Fibroblast of the aortic adventitia (primary cell): ENCODE data around the gene SMIM5. TPM values are rescaled to one million over a fixed set of nuclear protein-coding genes. Genes with fewer than 3 reads are reported as not detected.

ENCODE experiments used
- DNase-seq: peaks from one replicate; pipeline ENCODE4 v3.0.0-alpha.2; 2010; ENCODE audit warnings: low read depth
- H3K4me3 ChIP-seq: 2 replicates; pipeline ENCODE4 v1.5.1; 2011; ENCODE audit warnings: low read depth, mild to moderate bottlenecking, control low read depth, low read length, moderate library complexity
- total RNA-seq: library from RNA; depleted of rRNA; stranded (reverse); fragments of >200 nt; gene quantifications from 2 replicates; pipeline ENCODE4 v1.2.3, GENCODE V29; 2012; ENCODE audit warnings: low replicate concordance
- TF ChIP-seq, protein P1 (sequence below): IDR thresholded peaks from 2 replicates; pipeline ENCODE4 v1.5.1; 2011; ENCODE audit warnings: mild to moderate bottlenecking, low read length, control low read depth, inconsistent platforms; ENCODE audit not compliant: insufficient read depth

SMIM5 gene
- total RNA-seq, 1 donor = not detected

DNA sequence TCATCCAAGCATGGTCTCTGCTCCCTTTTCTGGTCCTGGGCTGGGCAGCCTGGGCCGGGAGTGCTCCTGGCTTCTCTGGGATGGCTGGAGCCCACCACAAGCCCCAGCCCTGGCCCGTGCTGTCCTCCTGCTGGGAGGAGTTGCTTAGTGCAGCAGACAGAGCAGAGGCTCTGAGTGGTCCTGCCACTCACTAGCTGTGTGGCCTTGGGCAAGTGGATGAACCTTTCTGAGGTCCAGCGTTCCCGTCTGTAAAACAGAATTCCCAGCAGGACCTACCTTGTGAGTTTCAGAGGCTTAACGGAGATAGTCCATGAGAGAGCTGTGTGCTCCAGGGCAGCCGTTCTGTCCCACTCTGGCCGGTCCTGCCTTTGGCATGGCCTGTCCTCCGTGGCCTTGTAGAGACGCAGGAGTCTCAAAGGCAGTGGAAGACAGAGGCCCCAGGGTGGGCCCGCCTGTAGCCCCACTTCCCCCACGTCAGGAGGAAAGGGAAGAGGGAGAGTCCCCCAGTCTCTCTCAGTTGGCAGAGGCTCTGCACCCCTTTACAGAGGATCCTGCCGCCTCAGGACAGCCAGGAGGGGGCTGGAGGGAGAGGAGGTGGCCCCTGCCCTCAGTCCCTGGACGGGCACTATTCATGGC is 37.8 kb upstream of the SMIM5 start:
- no peak for DNase-seq
- TF ChIP-seq, protein P1, sequence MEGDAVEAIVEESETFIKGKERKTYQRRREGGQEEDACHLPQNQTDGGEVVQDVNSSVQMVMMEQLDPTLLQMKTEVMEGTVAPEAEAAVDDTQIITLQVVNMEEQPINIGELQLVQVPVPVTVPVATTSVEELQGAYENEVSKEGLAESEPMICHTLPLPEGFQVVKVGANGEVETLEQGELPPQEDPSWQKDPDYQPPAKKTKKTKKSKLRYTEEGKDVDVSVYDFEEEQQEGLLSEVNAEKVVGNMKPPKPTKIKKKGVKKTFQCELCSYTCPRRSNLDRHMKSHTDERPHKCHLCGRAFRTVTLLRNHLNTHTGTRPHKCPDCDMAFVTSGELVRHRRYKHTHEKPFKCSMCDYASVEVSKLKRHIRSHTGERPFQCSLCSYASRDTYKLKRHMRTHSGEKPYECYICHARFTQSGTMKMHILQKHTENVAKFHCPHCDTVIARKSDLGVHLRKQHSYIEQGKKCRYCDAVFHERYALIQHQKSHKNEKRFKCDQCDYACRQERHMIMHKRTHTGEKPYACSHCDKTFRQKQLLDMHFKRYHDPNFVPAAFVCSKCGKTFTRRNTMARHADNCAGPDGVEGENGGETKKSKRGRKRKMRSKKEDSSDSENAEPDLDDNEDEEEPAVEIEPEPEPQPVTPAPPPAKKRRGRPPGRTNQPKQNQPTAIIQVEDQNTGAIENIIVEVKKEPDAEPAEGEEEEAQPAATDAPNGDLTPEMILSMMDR = no peak
- no peak overlapping the region for H3K4me3 ChIP-seq

DNA sequence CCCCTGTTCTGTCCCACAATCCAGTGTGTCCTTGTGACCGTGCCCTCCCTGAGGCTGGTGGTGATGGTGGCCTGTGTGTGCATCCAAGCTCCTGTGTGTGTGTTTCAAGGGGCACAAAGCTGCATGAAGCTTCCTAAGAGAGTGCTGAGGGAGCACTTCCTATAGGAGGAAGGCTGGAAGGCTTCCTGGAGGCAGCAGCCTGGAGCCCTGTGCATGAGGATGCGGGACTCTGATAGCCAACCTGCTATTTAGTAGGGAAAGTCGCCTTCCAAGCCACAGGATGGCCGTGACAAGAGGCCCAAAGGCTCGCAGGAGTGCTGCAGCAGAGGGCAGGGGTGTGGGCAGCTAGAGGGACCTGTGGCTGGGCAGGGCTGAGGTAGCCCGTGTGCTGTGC is 37.3 kb upstream of the SMIM5 start:
- no peak for DNase-seq
- TF ChIP-seq, protein P1 = no peak
- H3K4me3 ChIP-seq = no peak overlapping the region

DNA sequence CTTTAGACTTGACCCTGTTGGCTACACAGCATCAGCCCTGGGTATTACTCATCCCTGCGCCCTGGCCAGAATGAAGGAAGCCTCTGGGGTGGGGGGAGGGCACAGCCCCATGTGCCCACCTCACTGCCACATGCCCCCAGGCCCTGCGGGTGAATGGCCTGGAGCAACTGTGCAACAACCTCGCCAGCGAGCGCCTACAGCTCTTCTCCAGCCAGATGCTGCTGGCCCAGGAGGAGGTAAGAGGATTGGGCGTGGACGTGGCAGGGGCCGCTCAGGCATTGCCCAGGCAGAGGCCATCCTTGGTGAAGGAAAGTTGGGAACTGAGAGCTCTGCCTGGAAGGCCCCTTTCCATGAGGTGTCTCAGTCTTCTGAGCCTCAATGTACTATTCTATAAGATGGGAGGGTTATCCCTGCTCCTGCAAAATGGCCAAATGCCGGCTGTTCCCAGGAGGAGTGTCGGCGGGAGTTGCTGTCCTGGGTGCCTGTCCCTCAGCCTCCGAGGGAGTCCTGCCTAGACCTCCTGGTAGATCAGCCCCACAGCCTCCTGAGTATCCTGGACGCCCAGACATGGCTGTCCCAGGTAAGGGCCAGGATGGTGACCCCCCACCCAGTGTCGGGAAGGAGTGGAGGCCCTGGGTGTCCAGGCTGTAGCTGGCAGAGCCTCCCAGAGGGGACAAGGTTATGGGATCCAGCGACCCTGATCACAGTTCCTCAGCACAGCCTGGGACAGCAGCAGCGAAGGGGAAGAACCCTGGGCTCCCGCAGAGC is 36.7 kb upstream of the SMIM5 start:
- TF ChIP-seq, protein P1 = no peak
- H3K4me3 ChIP-seq = no peak overlapping the region
- DNase-seq = no peak

DNA sequence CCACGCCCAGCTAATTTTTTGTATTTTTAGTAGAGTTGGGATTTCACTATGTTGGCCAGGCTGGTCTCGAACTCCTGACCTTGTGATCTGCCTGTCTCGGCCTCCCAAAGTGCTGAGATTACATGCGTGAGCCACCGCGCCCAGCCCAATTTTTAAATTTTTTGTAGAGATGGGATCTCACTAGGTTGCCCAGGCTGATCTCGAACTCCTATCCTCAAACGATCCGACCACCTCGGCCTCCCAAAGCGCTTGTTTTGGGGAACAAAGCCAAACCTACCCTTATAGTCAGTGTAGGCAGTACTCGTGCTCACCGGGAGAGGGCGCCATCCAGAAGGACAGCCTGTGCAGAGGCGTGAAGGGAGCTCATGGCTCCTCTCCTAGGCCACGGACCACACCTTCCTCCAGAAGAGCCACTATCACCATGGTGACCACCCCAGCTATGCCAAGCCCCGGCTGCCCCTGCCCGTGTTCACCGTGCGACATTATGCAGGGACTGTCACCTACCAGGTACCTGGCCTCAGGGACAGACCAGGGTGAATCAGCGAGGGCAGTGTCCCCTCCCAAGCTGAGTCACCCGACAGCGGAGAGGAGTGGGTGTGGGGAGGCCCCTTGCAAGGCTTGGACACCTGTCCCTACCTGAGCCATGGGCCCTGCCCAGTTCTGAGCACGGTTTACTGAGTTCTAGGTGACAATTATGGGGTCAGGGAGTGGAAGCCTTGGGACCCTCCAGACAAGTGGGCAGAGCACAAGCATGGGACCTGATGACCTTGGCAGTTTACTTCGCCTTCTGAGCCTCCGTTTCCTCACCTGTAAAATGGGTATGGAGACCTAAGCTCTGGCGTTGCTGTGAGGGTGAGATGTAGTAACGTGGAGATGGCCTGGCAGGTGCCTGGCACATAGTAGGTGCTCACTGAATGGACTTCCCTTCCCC is 31.9 kb upstream of the SMIM5 start:
- DNase-seq = peak; percentile 13
- H3K4me3 ChIP-seq = no peak overlapping the region
- TF ChIP-seq, protein P1 = peak; percentile 77

DNA sequence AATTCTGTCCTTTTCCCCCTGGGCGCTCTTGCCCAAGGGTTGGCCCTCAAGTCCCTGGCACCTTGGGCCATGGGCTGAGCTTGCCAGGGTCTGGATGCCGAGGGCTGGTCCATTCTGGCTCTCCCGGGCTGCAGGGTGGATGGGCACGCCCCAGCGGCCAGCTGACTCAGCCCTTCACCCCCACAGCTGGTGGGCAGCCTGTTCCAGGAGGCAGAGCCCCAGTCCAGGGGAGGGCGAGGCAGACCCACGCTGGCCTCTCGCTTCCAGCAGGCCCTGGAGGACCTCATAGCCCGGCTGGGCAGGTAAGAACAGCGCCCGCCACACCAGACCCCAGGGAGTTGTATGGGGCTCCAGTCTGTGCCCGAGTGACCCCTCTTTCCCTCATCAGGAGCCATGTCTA is 30.6 kb upstream of the SMIM5 start:
- DNase-seq = no peak
- H3K4me3 ChIP-seq = no peak overlapping the region
- TF ChIP-seq, protein P1 = no peak

DNA sequence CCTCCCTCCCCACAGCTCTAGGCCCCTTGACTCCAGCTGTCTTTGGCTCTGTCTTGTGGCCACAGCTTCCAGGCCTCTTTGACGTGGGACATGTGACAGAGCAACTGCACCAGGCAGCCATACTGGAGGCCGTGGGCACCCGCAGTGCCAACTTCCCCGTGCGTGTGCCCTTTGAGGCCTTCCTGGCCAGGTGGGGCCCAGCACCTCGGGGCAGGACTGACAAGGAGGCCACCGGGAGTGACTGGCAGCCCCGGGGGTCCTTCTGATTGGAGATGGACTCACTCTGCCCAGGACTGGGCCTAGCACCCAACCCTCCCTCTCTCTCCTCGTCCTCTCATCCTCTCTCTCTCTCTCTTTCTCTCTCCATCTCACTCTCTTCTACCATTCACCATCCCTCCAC is 30.1 kb upstream of the SMIM5 start:
- TF ChIP-seq, protein P1 = no peak
- H3K4me3 ChIP-seq = no peak overlapping the region
- DNase-seq = no peak
